ENCODE measurements around the gene TBC1D24. TPM values are rescaled to one million over a fixed set of nuclear protein-coding genes. Genes with fewer than 3 reads are reported as not detected.
A peak's percentile ranks its signal among the peaks of the same experiment; 100 is the strongest.

The TBC1D24 gene
- total and polyA plus RNA-seq, 9 of the 15 experiments (the other 6 are each of a cell fraction or from before 2014, with no cell fraction given), result 1.7 to 22.6 (median 7.2) TPM

GRCh38 chr16:2476345-2476720, 1.4 kb downstream of the TBC1D24 start (continued):
- no peak for TF ChIP-seq ZBTB5 (IDR thresholded peaks at IDR 0.05)
- no peak for TF ChIP-seq ZNF639 (CRISPR knock-in tag; conservative IDR thresholded peaks at IDR 0.05 in 1 of 2, IDR thresholded peaks at IDR 0.05 in 1 of 2)
- TF ChIP-seq ZFP91 (CRISPR knock-in tag; IDR thresholded peaks at IDR 0.05), result no peak

GRCh38 chr16:2476741-2477140, 1.8 kb downstream of the TBC1D24 start:
- POLR2A ChIA-PET, result no interaction called here
- in situ Hi-C loops (cut with MboI), result no loop called here
- TF ChIP-seq HDAC8 (tag; IDR thresholded peaks at IDR 0.05) (no peak), ZNF12 (CRISPR knock-in tag; IDR thresholded peaks at IDR 0.05) (no peak), DLX4 (CRISPR knock-in tag; IDR thresholded peaks at IDR 0.05) (no peak), ZBTB26 (CRISPR knock-in tag; IDR thresholded peaks at IDR 0.05) (no peak), CEBPZ (IDR thresholded peaks at IDR 0.05; ENCODE audit: borderline replicate concordance, low read depth, low read length) (no peak), GTF2E2 (tag; IDR thresholded peaks at IDR 0.05) (no peak)

More at GRCh38 chr16:2476741-2477140, 1.8 kb downstream of the TBC1D24 start:
- Histone ChIP-seq H3K4me3 (no peak overlapping the region; the same call in 1 of the 2 replicates), H3K36me3 (ENCODE audit: control insufficient read depth, insufficient read depth, low read length) (peaks cover 18% of the 10 kb centered on the region; the same call in 1 of the 3 replicates), H3K79me2 (ENCODE audit: control insufficient read depth, insufficient read depth, low read length) (peaks cover 74% of the 10 kb centered on the region), H2AFZ (ENCODE audit: low read depth, low read length) (no peak overlapping the region), H3K27ac (ENCODE audit: extremely low read depth, low read depth, low read length) (no peak overlapping the region), H3K4me2 (ENCODE audit: insufficient read depth, low read length) (peak overlapping the region; percentile 16; the same call in 1 of the 2 replicates), H3K27me3 (ENCODE audit: control insufficient read depth in 2 of 2, insufficient read depth in 2 of 2, low read length in 2 of 2) (no peaks in the 10 kb centered on the region), H3K9ac (ENCODE audit: insufficient read depth in 1 of 2, low read depth in 2 of 2, low read length in 2 of 2) (no peak overlapping the region), H3K4me1 (replicated peaks in 1 of 2; ENCODE audit: control insufficient read depth in 2 of 2, insufficient read depth in 2 of 2, low read length in 2 of 2) (peaks cover 53 to 95% of the 10 kb centered on the region in 2 experiments), H4K20me1 (replicated peaks; ENCODE audit: control insufficient read depth, insufficient read depth, low read length) (peaks cover 3% of the 10 kb centered on the region; the same call in 1 of the 2 replicates), H3K9me3 (replicated peaks; ENCODE audit: control insufficient read depth, insufficient read depth, low read depth, low read length) (no peaks in the 10 kb centered on the region), H3K9me1 (ENCODE audit: control insufficient read depth, insufficient read depth, low read length) (no peaks in the 10 kb centered on the region)
- ATAC-seq, result no peak
- CTCF ChIA-PET (ENCODE audit: low intra/inter-chr PET ratio), result no interaction called here
- intact Hi-C loops (cut with micrococcal nuclease), result no loop called here
- no peak for FAIRE-seq
- BruUV-seq (replicated peaks), result TSS peak; percentile 46
- 39% methylated on average over 3 of the region's 3 CpGs for WGBS (ENCODE audit: insufficient coverage, low coverage, missing lambda C conversion rate)
- DNase-seq (ENCODE audit: extremely low read depth in 1 of 4, low spot score in 3 of 4), result no peak
